HG02973 (cell line): ENCODE measurements around the gene CCDC80.

Source experiments
- ATAC-seq: cut with Tn5 transposase; IDR thresholded peaks from one replicate; pipeline ENCODE4 v1.9.1; 2021; ENCODE audit warnings: moderate library complexity; ENCODE audit not compliant: unreplicated experiment

Gene CCDC80

GRCh38 chr3:112633757-112634156, 7.2 kb downstream of the CCDC80 start:
- no peak for ATAC-seq

GRCh38 chr3:112633191-112633590, 7.8 kb downstream of the CCDC80 start:
- ATAC-seq = no peak

GRCh38 chr3:112632596-112632995, 8.3 kb downstream of the CCDC80 start:
- no peak for ATAC-seq

- ATAC-seq = no peak
These were observed 9.7 kb downstream of the CCDC80 start for GRCh38 chr3:112631257-112631656.

- ATAC-seq = no peak
These were observed 11.5 kb downstream of the CCDC80 start for GRCh38 chr3:112629425-112629824.

- no peak for ATAC-seq
These were observed 12.9 kb downstream of the CCDC80 start for GRCh38 chr3:112627919-112628466.

GRCh38 chr3:112627419-112627818, 13.5 kb downstream of the CCDC80 start:
- ATAC-seq = no peak

- ATAC-seq = no peak
These were observed 17.2 kb downstream of the CCDC80 start for GRCh38 chr3:112623717-112624116.

- ATAC-seq = no peak
These were observed 17.7 kb downstream of the CCDC80 start for GRCh38 chr3:112623213-112623612.

GRCh38 chr3:112619295-112619694, 21.6 kb downstream of the CCDC80 start:
- ATAC-seq = no peak

GRCh38 chr3:112617285-112617684, 23.7 kb downstream of the CCDC80 start:
- ATAC-seq = no peak

- ATAC-seq = no peak
These were observed 24.8 kb downstream of the CCDC80 start for GRCh38 chr3:112615989-112616731.

- no peak for ATAC-seq
These were observed 29.0 kb downstream of the CCDC80 start for GRCh38 chr3:112611752-112612515.

GRCh38 chr3:112610121-112610520, 30.8 kb downstream of the CCDC80 start:
- ATAC-seq = no peak

- ATAC-seq = no peak
These were observed 33.1 kb downstream of the CCDC80 start for GRCh38 chr3:112607863-112608262.

- no peak for ATAC-seq
These were observed 34.8 kb downstream of the CCDC80 start for GRCh38 chr3:112606098-112606497.

GRCh38 chr3:112605285-112605684, 35.7 kb downstream of the CCDC80 start:
- no peak for ATAC-seq

- ATAC-seq = no peak
These were observed 36.4 kb downstream of the CCDC80 start for GRCh38 chr3:112604536-112604935.

GRCh38 chr3:112602217-112602838, 38.6 kb downstream of the CCDC80 start:
- peak; percentile 79 for ATAC-seq

GRCh38 chr3:112598731-112599130, 42.2 kb downstream of the CCDC80 start:
- no peak for ATAC-seq

GRCh38 chr3:112597945-112598344, 43.0 kb downstream of the CCDC80 start:
- no peak for ATAC-seq

- ATAC-seq = no peak
These were observed 46.1 kb downstream of the CCDC80 start for GRCh38 chr3:112594856-112595255.
